ENCODE measurements around the gene GOLGA6L9.
A peak's percentile ranks its signal among the peaks of the same experiment; 100 is the strongest.
"Not testable (repeated sequence)": the region's sequence is repeated elsewhere in the genome, so short reads cannot be mapped to it uniquely, and the experiment has no call there.

GOLGA6L9 gene

GRCh38 chr15:82472269-82472982 lies 42.8 kb downstream of the GOLGA6L9 start:
- DNase-seq, result peak; percentile 21

- DNase-seq, result not testable (repeated sequence)
These were observed 45.1 kb downstream of the GOLGA6L9 start for GRCh38 chr15:82474596-82475325.

GRCh38 chr15:82475345-82475967 lies 45.8 kb downstream of the GOLGA6L9 start:
- DNase-seq, result not testable (repeated sequence)

- not testable (repeated sequence) for DNase-seq
These were observed 47.2 kb downstream of the GOLGA6L9 start for GRCh38 chr15:82476697-82477342.

- DNase-seq, result not testable (repeated sequence)
These were observed 47.9 kb downstream of the GOLGA6L9 start for GRCh38 chr15:82477343-82478057.
